H1 (cell line): ENCODE results near the gene SCARF1. TPM values are rescaled to one million over a fixed set of nuclear protein-coding genes. Genes with fewer than 3 reads are reported as not detected.

Experiments used
- CTCF ChIA-PET: fragments of 300-600 bp; sonication (Branson Sonifier 250); formaldehyde crosslinking; loops from one replicate; lab custom pipeline; 2021; ENCODE audit not compliant: partially characterized antibody; lab: Charles Lee
- POLR2A ChIA-PET: fragments of 300-600 bp; sonication (Branson Sonifier 250); formaldehyde crosslinking; loops from one replicate; lab custom pipeline; 2021; ENCODE audit warnings: inconsistent platforms; ENCODE audit not compliant: partially characterized antibody; lab: Charles Lee
- DNase-seq, 2 experiments: peaks; one replicate each; pipeline versions ENCODE4 v3.0.0 to v3.0.0-alpha.2; 2010 to 2022; ENCODE audit warnings: low spot score in 2 of 2, low read depth in 1 of 2, mixed read lengths in 1 of 2
- FAIRE-seq: peaks from 2 replicates; lab custom pipeline; 2011; peaks lifted over from hg19 to GRCh38; lab: Jason Lieb, UNC
- H2AFZ ChIP-seq: 2 replicates; pipeline ENCODE4 v1.8.1; 2012; ENCODE audit warnings: low read length, inconsistent platforms
- H2AK5ac ChIP-seq: 2 replicates; pipeline ENCODE4 v1.6.1; 2013; ENCODE audit warnings: low read depth, low read length
- H2BK120ac ChIP-seq: replicated peaks from 2 replicates; pipeline ENCODE3; 2013; ENCODE audit warnings: low read depth, low read length, inconsistent platforms
- H2BK12ac ChIP-seq: 2 replicates; pipeline ENCODE4 v1.6.1; 2013; ENCODE audit warnings: low read depth, low read length
- H2BK15ac ChIP-seq: 2 replicates; pipeline ENCODE4 v1.6.1; 2013; ENCODE audit warnings: low read length
- H2BK20ac ChIP-seq: 2 replicates; pipeline ENCODE4 v1.6.1; 2013; ENCODE audit warnings: low read length
- H2BK5ac ChIP-seq: 2 replicates; pipeline ENCODE4 v1.6.1; 2013; ENCODE audit warnings: low read depth, low read length
- H3K14ac ChIP-seq: 2 replicates; pipeline ENCODE4 v1.6.1; 2013; ENCODE audit warnings: inconsistent platforms; ENCODE audit not compliant: insufficient read length
- H3K18ac ChIP-seq: 2 replicates; pipeline ENCODE4 v1.6.1; 2013; ENCODE audit warnings: low read length; ENCODE audit errors: extremely low read depth
- H3K23ac ChIP-seq: 2 replicates; pipeline ENCODE4 v1.6.1; 2013; ENCODE audit warnings: inconsistent platforms; ENCODE audit not compliant: insufficient read length
- H3K23me2 ChIP-seq: 2 replicates; pipeline ENCODE4 v1.6.1; 2013; ENCODE audit warnings: low read depth, low read length
- H3K27ac ChIP-seq: 2 replicates; pipeline ENCODE4 v1.6.1; 2011; ENCODE audit warnings: low read depth, low read length, inconsistent platforms
- H3K27me3 ChIP-seq, 4 experiments: replicated peaks in 1 of 4; 1 replicate in 1 of 4; 2 replicates in 3 of 4; pipeline versions ENCODE4 v1.6.1 to v1.8.1; 2011 to 2013; ENCODE audit warnings: low read length in 3 of 4, mild to moderate bottlenecking in 3 of 4, inconsistent platforms in 2 of 4, mixed read lengths in 2 of 4, moderate library complexity in 1 of 4; ENCODE audit not compliant: control insufficient read depth in 3 of 4, insufficient read depth in 3 of 4; ENCODE audit errors: extremely low read depth in 1 of 4
- H3K36me3 ChIP-seq, 4 experiments: 2 replicates each; pipeline versions ENCODE4 v1.6.1 to v1.8.1; 2011 to 2013; ENCODE audit warnings: mild to moderate bottlenecking in 4 of 4, low read length in 3 of 4, moderate library complexity in 2 of 4, control low read depth in 1 of 4, inconsistent platforms in 1 of 4; ENCODE audit not compliant: insufficient read depth in 4 of 4, control insufficient read depth in 2 of 4
- H3K4ac ChIP-seq: replicated peaks from 2 replicates; pipeline ENCODE3; 2013; ENCODE audit warnings: low read length, low read depth, mixed read lengths, inconsistent platforms; ENCODE audit not compliant: insufficient read length
- H3K4me1 ChIP-seq, 4 experiments: replicated peaks in 1 of 4; 1 replicate in 1 of 4; 2 replicates in 3 of 4; pipeline versions ENCODE4 v1.6.1 to v1.8.1; 2011 to 2013; ENCODE audit warnings: low read length in 3 of 4, inconsistent platforms in 2 of 4, mixed read lengths in 1 of 4; ENCODE audit not compliant: insufficient read depth in 4 of 4, control insufficient read depth in 3 of 4
- H3K4me2 ChIP-seq, 2 experiments: 2 replicates each; pipeline versions ENCODE4 v1.6.1 to v1.8.1; 2011 to 2013; ENCODE audit warnings: low read depth in 2 of 2, low read length in 2 of 2, control low read depth in 1 of 2, inconsistent platforms in 1 of 2, mild to moderate bottlenecking in 1 of 2; ENCODE audit not compliant: insufficient read depth in 1 of 2
- H3K4me3 ChIP-seq, 4 experiments: fragments of 200-600, 300-600 bp in 1 of 4; sonication (generic), shearing (Covaris generic), sonication (Bioruptor Twin) in 1 of 4; 2 replicates each; pipeline versions ENCODE4 v1.5.1 to v1.8.1; 2011 to 2016; ENCODE audit warnings: low read length in 4 of 4, low read depth in 3 of 4, control low read depth in 2 of 4, inconsistent platforms in 2 of 4, mild to moderate bottlenecking in 2 of 4, mixed read lengths in 1 of 4, moderate library complexity in 1 of 4; ENCODE audit not compliant: insufficient read depth in 2 of 4; ENCODE audit errors: extremely low read depth in 1 of 4
- H3K56ac ChIP-seq: replicated peaks from 2 replicates; pipeline ENCODE3; 2013; ENCODE audit warnings: low read depth, mild to moderate bottlenecking, mixed read lengths, low read length, inconsistent platforms; ENCODE audit not compliant: insufficient read length
- H3K79me1 ChIP-seq: 2 replicates; pipeline ENCODE4 v1.6.1; 2013; ENCODE audit warnings: low read depth, low read length, control low read depth
- H3K79me2 ChIP-seq, 2 experiments: 2 replicates each; pipeline versions ENCODE4 v1.6.1 to v1.8.1; 2012 to 2013; ENCODE audit warnings: low read length in 2 of 2, mild to moderate bottlenecking in 2 of 2, inconsistent platforms in 1 of 2; ENCODE audit not compliant: insufficient read depth in 2 of 2, control insufficient read depth in 1 of 2
- H3K9ac ChIP-seq, 4 experiments: replicated peaks in 1 of 4; 1 replicate in 1 of 4; 2 replicates in 3 of 4; pipeline versions ENCODE4 v1.6.1 to v1.8.1; 2011 to 2013; ENCODE audit warnings: low read depth in 3 of 4, low read length in 3 of 4, control low read depth in 2 of 4, mild to moderate bottlenecking in 2 of 4, moderate library complexity in 2 of 4, inconsistent platforms in 1 of 4; ENCODE audit errors: extremely low read depth in 1 of 4
- H3K9me3 ChIP-seq, 2 experiments: 2 replicates each; pipeline versions ENCODE4 v1.6.1 to v1.8.1; 2012 to 2013; ENCODE audit warnings: mild to moderate bottlenecking in 2 of 2, moderate library complexity in 2 of 2, control low read depth in 1 of 2, inconsistent platforms in 1 of 2, low read depth in 1 of 2, low read length in 1 of 2, mixed read lengths in 1 of 2; ENCODE audit not compliant: insufficient read depth in 2 of 2
- H4K20me1 ChIP-seq, 2 experiments: replicated peaks in 1 of 2; 2 replicates each; pipeline versions ENCODE3 to v1.8.1; 2011 to 2013; ENCODE audit warnings: inconsistent platforms in 2 of 2, low read length in 2 of 2, mild to moderate bottlenecking in 1 of 2; ENCODE audit not compliant: insufficient read depth in 2 of 2, control insufficient read depth in 1 of 2
- H4K5ac ChIP-seq: 2 replicates; pipeline ENCODE4 v1.6.1; 2013; ENCODE audit warnings: low read length, low read depth, mixed read lengths, inconsistent platforms; ENCODE audit not compliant: insufficient read length
- H4K8ac ChIP-seq: 2 replicates; pipeline ENCODE4 v1.8.0; 2013; ENCODE audit warnings: mild to moderate bottlenecking, moderate library complexity, low read length, inconsistent platforms; ENCODE audit not compliant: insufficient read depth; ENCODE audit errors: extremely low read depth
- H4K91ac ChIP-seq: replicated peaks from 2 replicates; pipeline ENCODE3; 2013; ENCODE audit warnings: low read length, mixed read lengths, inconsistent platforms; ENCODE audit not compliant: insufficient read length
- NRF1 ChIP-seq: IDR thresholded peaks from 2 replicates; pipeline ENCODE4 v1.6.1; 2011; ENCODE audit warnings: mild to moderate bottlenecking, low read depth, low read length, improper control_type of control experiment
- SP2 ChIP-seq: IDR thresholded peaks from 2 replicates; pipeline ENCODE4 v1.6.1; 2012; ENCODE audit warnings: mild to moderate bottlenecking, low read length, inconsistent platforms
- WGBS, 2 experiments: shearing (Covaris generic) in 1 of 2; methylation state at CpG; one replicate each; pipeline versions ENCODE4 v1.1.6 to v1.1.7; 2013 to 2015; ENCODE audit warnings: low lambda C conversion rate in 2 of 2, mixed read lengths in 2 of 2, inconsistent platforms in 1 of 2, low coverage in 1 of 2, missing lambda C conversion rate in 1 of 2; ENCODE audit not compliant: insufficient replicate concordance in 2 of 2, insufficient coverage in 1 of 2, insufficient read length in 1 of 2; ENCODE audit errors: extremely low coverage in 1 of 2, missing lambda C conversion rate in 1 of 2; 5-methylcytosine and 5-hydroxymethylcytosine counted together
- polyA plus RNA-seq, 7 experiments: library from polyadenylated mRNA; depleted of rRNA in 3 of 7; stranded (reverse) in 5 of 7; unstranded in 2 of 7; fragments of >200 nt in 5 of 7; fragments of 200-250 nt in 2 of 7; gene quantifications; 1 replicate in 5 of 7; 2 replicates in 1 of 7; 4 replicates in 1 of 7; pipeline versions ENCODE4 v1.2.1 to v1.2.3, GENCODE V29; 2011 to 2013; ENCODE audit warnings: missing spikeins in 2 of 7, mixed read lengths in 2 of 7
- total RNA-seq: library from RNA; stranded (reverse); fragmentation: NEBNext Ultra II Directional; extraction: Animal tissue kit (Norgen Biotek cat#: 25700); gene quantifications from 2 replicates; pipeline ENCODE4 v1.2.1, GENCODE V29; 2021
- TF ChIP-seq, protein P1 (sequence below): IDR thresholded peaks from 2 replicates; pipeline ENCODE4 v1.6.1; 2012; ENCODE audit warnings: inconsistent platforms

SCARF1 gene
- total and polyA plus RNA-seq, 2 of the 8 experiments (the other 6 are each of a cell fraction or from before 2014, with no cell fraction given), result 1.1 to 1.6 TPM

DNA sequence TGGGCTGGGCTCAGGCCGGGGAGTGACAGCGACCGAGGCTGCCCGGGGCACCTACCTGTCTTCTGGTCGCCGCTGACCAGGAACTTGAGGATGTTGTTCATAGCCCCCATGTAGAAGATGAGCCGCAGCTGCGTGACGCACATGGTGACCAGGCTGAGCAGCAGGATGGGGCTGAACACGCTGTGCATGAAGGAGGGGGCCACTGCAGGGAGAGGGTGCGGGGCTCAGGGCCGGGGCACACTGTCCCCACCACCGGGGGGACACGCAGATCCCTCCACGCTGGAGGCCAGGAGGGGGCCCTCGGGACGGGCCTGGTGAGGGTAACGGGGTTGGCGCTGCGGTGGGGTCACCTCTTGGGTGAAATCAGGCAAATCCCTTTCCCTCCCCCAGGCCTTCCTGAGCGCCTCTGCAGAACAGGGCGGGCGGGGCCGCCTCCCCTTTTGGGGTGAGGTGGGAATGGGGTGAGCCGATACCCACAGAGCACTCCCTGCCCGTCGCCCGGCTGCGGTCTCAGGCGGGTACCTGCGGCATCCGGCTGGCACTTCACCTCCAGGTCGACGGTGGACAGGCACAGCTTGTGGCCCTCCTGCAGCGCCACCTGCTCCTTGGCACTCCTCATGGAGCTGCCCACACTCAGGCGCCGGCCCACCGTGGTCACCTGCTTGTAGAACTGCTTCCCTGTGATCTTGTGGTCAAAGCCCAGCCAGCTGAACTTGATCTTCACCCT, 54.6 kb downstream of the SCARF1 start:
- Histone ChIP-seq H4K5ac (no peak overlapping the region), H3K23me2 (no peaks in the 10 kb centered on the region), H2AFZ (no peak overlapping the region), H3K23ac (no peak overlapping the region), H3K18ac (no peak overlapping the region), H3K56ac (no peak overlapping the region), H4K8ac (no peak overlapping the region), H2BK5ac (0 out of 2 replicates have a peak overlapping the region, but pooled peaks have one; percentile 22), H2AK5ac (no peak overlapping the region), H3K4me2 (no peak overlapping the region), H3K36me3 (no peaks in the 10 kb centered on the region), H4K91ac (no peak overlapping the region), H3K14ac (no peak overlapping the region), H3K27ac (no peak overlapping the region), H3K9me3 (no peaks in the 10 kb centered on the region), H3K27me3 (no peaks in the 10 kb centered on the region), H2BK20ac (no peak overlapping the region), H2BK120ac (no peak overlapping the region), H3K4me3 (no peak overlapping the region), H4K20me1 (no peaks in the 10 kb centered on the region), H3K79me1 (no peaks in the 10 kb centered on the region), H3K9ac (no peak overlapping the region), H2BK12ac (no peak overlapping the region), H3K79me2 (no peaks in the 10 kb centered on the region), H3K4ac (no peak overlapping the region), H3K4me1 (peaks cover 0 to 9% (median 6%) of the 10 kb centered on the region in 4 experiments; a peak in 6 of 7 replicates), H2BK15ac (no peak overlapping the region)
- FAIRE-seq, result no peak
- no peak for DNase-seq
- CTCF ChIA-PET, result interaction anchor here (0.9 to 1.9 kb wide), 5 partner anchors 14 to 46 kb away, joined by 3 to 7 read pairs (median 3); no protein-coding TSS in a partner anchor
- WGBS, 2 experiments, result 97% methylated on average over 13 of the region's 38 CpGs; no CpG with 5 or more reads in 1 of the 2 experiments
- POLR2A ChIA-PET, result interaction anchor here (0.6 to 1.6 kb wide), 3 partner anchors 20 to 94 kb away, joined by 3 to 8 read pairs (median 5); no protein-coding TSS in a partner anchor
- TF ChIP-seq SP2 (no peak), NRF1 (no peak)
- TF ChIP-seq, protein P1, sequence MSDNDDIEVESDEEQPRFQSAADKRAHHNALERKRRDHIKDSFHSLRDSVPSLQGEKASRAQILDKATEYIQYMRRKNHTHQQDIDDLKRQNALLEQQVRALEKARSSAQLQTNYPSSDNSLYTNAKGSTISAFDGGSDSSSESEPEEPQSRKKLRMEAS, result no peak
